ENCODE measurements around the gene ADRM1. TPM values are rescaled to one million over a fixed set of nuclear protein-coding genes. Genes with fewer than 3 reads are reported as not detected.

Gene ADRM1
- total RNA-seq, 1 donor, result 81.3 TPM

- H3K4me3 ChIP-seq (ENCODE audit: low read depth, low read length), result no peak overlapping the region
- no peak for TF ChIP-seq CTCF (IDR thresholded peaks at IDR 0.05; ENCODE audit: insufficient read depth, low read length)
- no peak for DNase-seq (ENCODE audit: low read depth)
Measured at GRCh38 chr20:62259294-62259565, 43.6 kb upstream of the ADRM1 start.

- no peak for TF ChIP-seq CTCF (IDR thresholded peaks at IDR 0.05; ENCODE audit: insufficient read depth, low read length)
- no peak overlapping the region for H3K4me3 ChIP-seq (ENCODE audit: low read depth, low read length)
- DNase-seq (ENCODE audit: low read depth), result no peak
Measured at GRCh38 chr20:62262064-62262463, 40.7 kb upstream of the ADRM1 start.

- no peak for DNase-seq (ENCODE audit: low read depth)
- H3K4me3 ChIP-seq (ENCODE audit: low read depth, low read length), result no peak overlapping the region
- TF ChIP-seq CTCF (IDR thresholded peaks at IDR 0.05; ENCODE audit: insufficient read depth, low read length), result no peak
Measured at GRCh38 chr20:62263396-62263795, 39.4 kb upstream of the ADRM1 start.

- H3K4me3 ChIP-seq (ENCODE audit: low read depth, low read length), result no peak overlapping the region
- DNase-seq (ENCODE audit: low read depth), result no peak
- TF ChIP-seq CTCF (IDR thresholded peaks at IDR 0.05; ENCODE audit: insufficient read depth, low read length), result no peak
Measured at GRCh38 chr20:62265365-62265764, 37.4 kb upstream of the ADRM1 start.

- no peak for TF ChIP-seq CTCF (IDR thresholded peaks at IDR 0.05; ENCODE audit: insufficient read depth, low read length)
- DNase-seq (ENCODE audit: low read depth), result no peak
- H3K4me3 ChIP-seq (ENCODE audit: low read depth, low read length), result no peak overlapping the region
Measured at GRCh38 chr20:62266340-62266739, 36.5 kb upstream of the ADRM1 start.

- H3K4me3 ChIP-seq (ENCODE audit: low read depth, low read length), result no peak overlapping the region
- no peak for DNase-seq (ENCODE audit: low read depth)
- no peak for TF ChIP-seq CTCF (IDR thresholded peaks at IDR 0.05; ENCODE audit: insufficient read depth, low read length)
Measured at GRCh38 chr20:62266851-62267250, 35.9 kb upstream of the ADRM1 start.

GRCh38 chr20:62267543-62267942 lies 35.3 kb upstream of the ADRM1 start:
- DNase-seq (ENCODE audit: low read depth), result no peak
- no peak for TF ChIP-seq CTCF (IDR thresholded peaks at IDR 0.05; ENCODE audit: insufficient read depth, low read length)
- no peak overlapping the region for H3K4me3 ChIP-seq (ENCODE audit: low read depth, low read length)

Data from fibroblast of the aortic adventitia (primary cell).